Tongue (tissue), 2 donors: Measurements from ENCODE around the gene CCNB1IP1. TPM values are rescaled to one million over a fixed set of nuclear protein-coding genes. Genes with fewer than 3 reads are reported as not detected.

Experiments used
- small RNA-seq: library from RNA; depleted of rRNA; stranded (forward); fragments of <200 nt; gene quantifications from one replicate; pipeline ENCODE3, GENCODE V24; 2014; ENCODE audit warnings: low replicate concordance
- total RNA-seq: library from RNA; depleted of rRNA; stranded (reverse); fragments of >200 nt; gene quantifications from one replicate; pipeline ENCODE4 v1.2.3, GENCODE V29; 2014

CCNB1IP1 gene
- total RNA-seq, 1 donor from 2014 or later: 72.5 TPM

Small RNA genes within 50 kb of the gene (small RNA-seq; reads per million reads assigned to genes)
- 1.3 reads per million, percentile 87 among the genes with 10 or more reads in this experiment for gene SNORA79B
- 197 reads per million, percentile 97 among the genes with 10 or more reads in this experiment for gene SNORD126

Other genes with a start within 250 kb of the CCNB1IP1 start
- not detected for gene OR4K17, start 222.5 kb downstream of the CCNB1IP1 start, total RNA-seq
- gene OR4N5, start 194.5 kb downstream of the CCNB1IP1 start, total RNA-seq: not detected
- gene OR11G2, start 142.4 kb downstream of the CCNB1IP1 start, total RNA-seq: not detected
- not detected for gene OR11H6, start 109.6 kb downstream of the CCNB1IP1 start, total RNA-seq
- not detected for gene OR11H7, start 104.3 kb downstream of the CCNB1IP1 start, total RNA-seq
- not detected for gene OR11H4, start 94.0 kb downstream of the CCNB1IP1 start, total RNA-seq
- gene TTC5, start 27.3 kb downstream of the CCNB1IP1 start, total RNA-seq: 23.3 TPM
- gene PARP2, start 10.4 kb upstream of the CCNB1IP1 start, total RNA-seq: 14.2 TPM
- 13.3 TPM for gene TEP1, start 80.2 kb upstream of the CCNB1IP1 start, total RNA-seq
- gene KLHL33, start 102.9 kb upstream of the CCNB1IP1 start, total RNA-seq: 1.9 TPM
- gene OSGEP, start 121.5 kb upstream of the CCNB1IP1 start, total RNA-seq: 32.6 TPM
- gene APEX1, start 121.9 kb upstream of the CCNB1IP1 start, total RNA-seq: 49.1 TPM
- 19.5 TPM for gene PIP4P1, start 128.2 kb upstream of the CCNB1IP1 start, total RNA-seq
- gene PNP, start 136.1 kb upstream of the CCNB1IP1 start, total RNA-seq: 9.2 TPM
- not detected for gene RNASE10, start 172.3 kb upstream of the CCNB1IP1 start, total RNA-seq
- gene RNASE9, start 227.8 kb upstream of the CCNB1IP1 start, total RNA-seq: not detected